Stimulated activated CD4-positive, alpha-beta T cell treated with anti-CD3 and anti-CD28 coated beads, Interleukin-4, amount 100 ng/mL, for 24 hours (primary cell): ENCODE data around the gene ARMC3.
A peak's percentile ranks its signal among the peaks of the same experiment; 100 is the strongest.
"Not testable (repeated sequence)": the region's sequence is repeated elsewhere in the genome, so short reads cannot be mapped to it uniquely, and the experiment has no call there.

ENCODE experiments used
- DNase-seq: peaks from one replicate; pipeline ENCODE4 v3.0.0-alpha.2; 2020

Gene ARMC3, protein sequence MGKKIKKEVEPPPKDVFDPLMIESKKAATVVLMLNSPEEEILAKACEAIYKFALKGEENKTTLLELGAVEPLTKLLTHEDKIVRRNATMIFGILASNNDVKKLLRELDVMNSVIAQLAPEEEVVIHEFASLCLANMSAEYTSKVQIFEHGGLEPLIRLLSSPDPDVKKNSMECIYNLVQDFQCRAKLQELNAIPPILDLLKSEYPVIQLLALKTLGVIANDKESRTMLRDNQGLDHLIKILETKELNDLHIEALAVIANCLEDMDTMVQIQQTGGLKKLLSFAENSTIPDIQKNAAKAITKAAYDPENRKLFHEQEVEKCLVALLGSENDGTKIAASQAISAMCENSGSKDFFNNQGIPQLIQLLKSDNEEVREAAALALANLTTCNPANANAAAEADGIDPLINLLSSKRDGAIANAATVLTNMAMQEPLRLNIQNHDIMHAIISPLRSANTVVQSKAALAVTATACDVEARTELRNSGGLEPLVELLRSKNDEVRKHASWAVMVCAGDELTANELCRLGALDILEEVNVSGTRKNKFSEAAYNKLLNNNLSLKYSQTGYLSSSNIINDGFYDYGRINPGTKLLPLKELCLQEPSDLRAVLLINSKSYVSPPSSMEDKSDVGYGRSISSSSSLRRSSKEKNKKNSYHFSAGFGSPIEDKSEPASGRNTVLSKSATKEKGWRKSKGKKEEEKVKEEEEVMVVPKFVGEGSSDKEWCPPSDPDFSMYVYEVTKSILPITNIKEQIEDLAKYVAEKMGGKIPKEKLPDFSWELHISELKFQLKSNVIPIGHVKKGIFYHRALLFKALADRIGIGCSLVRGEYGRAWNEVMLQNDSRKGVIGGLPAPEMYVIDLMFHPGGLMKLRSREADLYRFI

DNA sequence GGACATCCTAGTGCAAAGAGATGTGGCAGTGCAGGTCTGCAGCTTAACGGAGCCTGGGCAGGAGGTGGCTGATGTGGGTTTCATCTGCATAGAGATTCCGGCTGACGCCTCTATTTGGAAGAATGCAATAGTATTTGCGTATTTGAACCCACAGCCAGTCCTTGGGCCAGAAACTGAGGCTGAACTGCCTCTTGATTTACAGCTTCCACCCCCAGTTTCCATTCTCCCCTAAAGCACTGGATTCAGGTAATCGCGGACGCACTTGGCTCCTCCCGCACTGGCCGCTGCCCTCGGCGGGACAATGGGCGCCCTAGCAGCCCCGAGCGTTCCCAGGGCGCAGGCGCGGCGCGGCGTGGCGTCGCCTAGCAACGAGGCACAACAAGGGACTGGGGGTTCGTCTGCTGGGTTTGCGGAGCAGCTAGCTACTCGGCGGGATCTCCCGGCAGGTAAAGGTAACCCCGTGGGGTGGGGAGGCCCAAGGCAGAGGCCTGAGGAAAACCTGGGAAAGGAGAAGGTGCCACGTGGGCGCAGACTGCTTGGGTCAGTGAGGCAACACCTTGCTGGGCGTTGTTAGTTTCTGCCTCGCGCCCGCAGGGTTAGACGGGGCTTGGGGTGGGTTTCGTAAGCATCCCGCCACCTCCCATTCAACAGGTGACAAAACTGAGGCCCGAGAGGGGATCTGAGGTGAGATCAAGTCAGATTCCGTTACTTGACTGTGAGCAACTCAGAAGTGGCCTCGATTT is at the start of gene ARMC3:
ARMC3 (plus strand) TSS at position 393 of the 743 bp plus-strand sequence. CDS start 3,944 bp downstream, outside the sequence.
- peak; percentile 64 for DNase-seq

DNA sequence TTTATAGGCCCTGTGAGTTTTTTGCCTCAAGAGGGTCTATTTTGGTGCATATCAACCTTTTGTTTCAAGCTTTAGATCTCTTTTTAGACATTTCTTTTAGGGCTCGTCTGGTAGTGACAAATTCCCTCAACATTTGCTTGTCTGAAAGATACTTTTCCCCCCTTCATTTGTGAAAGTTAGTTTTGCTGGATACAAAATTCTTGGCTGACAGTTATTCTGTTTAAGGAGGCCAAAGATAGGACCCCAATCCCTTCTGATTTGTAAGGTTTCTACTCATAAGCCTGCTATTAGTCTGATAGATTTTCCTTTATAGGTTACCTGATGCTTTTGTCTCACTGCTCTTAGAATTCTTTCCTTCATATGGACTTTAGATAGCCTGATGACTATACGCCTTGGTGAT is 36.1 kb upstream of the ARMC3 start:
- DNase-seq, result no peak

DNA sequence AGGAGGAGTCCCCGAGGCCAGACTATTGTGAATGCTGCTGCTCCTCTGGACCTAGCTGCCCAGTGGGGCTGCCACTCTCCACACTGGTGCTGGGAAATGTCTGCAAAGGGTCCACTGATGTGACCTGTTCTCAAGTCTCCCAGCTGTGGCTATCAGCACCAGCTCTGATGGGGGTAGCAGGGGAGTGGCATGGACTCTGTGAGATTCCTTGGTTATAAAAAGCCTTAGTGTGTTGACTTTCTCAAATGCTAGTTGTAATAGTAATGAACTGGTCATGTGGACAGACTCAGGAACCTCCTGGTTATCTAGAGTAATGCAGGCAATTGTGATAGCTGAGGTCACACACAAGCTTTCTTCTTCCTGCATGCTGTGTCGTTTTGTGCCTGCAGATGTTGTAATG is 34.1 kb upstream of the ARMC3 start:
- DNase-seq, result no peak

DNA sequence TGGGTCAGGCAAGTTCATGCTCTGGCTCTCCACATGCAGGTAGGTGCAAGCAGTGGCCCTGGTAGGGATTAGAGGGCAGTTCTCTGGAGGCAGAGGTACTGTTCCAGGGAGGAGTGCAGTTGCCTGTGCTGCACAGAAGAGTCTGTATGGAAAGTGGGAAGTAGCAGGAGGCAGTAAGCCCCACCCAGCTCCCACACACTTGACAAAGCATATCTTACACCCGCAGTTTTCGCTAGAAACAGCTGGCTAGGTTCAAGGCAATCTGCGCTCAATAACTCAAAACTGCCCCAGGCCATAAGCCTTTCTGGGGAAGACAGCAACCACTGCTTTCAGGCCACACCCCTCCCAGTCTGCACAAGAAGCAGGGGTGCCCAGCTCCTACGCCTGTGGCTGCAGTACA is 33.1 kb upstream of the ARMC3 start:
- DNase-seq, result no peak

DNA sequence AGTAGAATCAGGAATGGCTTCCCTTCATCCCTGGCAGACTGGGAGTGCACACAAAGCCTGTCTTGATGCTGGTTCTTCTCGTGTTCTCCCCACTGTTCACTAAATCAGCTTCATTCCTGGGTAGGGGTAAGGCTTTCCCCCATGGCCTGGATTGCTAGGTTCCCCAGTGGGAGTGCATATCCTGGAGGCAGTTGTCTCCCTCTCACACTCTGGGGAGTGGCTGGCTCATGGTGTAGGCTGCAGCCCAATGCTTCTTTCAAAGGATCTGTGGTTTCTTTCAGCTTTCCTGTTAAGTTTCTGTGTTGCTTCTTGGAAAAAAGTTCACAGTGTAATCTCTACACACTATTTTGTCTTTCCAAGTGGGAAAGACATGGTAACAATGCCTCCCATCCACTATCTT is 32.6 kb upstream of the ARMC3 start:
- no peak for DNase-seq

DNA sequence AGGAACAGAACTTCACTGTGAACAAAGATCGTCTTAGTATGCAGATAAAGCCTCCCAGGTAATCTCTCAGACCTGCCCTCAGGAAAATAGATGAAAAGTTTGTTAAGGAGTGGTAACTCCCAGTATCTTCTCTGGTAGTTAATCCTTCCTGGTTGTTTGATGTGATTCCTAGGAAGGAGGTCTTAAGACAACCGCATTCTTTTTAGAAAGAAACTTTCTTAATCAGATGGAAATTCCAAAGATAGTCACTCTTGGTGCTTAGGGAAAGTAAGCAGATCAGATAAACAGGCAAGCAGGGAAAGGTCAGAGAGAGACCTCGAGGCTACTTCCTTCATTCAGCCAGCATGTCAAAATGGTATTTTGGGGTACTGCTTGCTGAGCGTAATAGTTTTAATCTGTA is 30.5 kb upstream of the ARMC3 start:
- DNase-seq, result no peak

DNA sequence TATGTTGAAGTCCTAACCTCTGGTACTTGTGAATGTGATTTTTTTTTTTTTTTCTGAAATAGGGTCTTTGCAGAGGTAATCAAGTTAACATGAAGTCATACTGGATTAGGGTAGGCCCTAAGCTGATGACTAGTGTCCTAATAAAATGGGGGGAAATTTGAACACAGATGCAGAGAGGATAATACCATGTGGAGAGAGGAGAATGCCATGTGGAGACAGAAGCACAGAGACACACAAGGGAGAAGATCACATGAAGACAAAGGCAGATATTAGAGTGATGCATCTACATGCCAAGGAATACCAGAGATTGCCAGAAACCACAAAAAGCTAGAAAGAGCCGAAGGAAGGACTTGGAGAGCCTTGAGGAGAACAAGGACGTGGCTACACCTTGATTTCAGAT is 28.5 kb upstream of the ARMC3 start:
- DNase-seq, result no peak

DNA sequence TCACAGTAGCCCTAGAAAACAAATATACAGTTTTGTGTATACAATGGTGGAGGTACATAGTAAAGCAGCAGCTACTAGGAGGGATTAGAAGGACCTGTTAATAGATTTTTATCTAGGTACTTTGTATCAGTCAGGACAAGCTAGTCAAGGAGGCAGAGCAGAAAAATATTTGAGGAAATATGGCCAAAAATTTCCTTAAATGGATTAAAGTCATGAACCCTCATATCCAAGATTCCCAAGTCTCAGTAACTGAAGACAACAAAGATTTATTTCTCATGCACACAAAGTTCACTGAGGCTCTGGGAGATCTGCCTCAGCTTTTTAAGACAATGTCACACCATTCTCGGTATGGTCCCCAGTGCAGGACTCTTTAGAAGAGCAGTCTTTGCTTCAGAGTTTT is 28.1 kb upstream of the ARMC3 start:
- DNase-seq, result no peak

DNA sequence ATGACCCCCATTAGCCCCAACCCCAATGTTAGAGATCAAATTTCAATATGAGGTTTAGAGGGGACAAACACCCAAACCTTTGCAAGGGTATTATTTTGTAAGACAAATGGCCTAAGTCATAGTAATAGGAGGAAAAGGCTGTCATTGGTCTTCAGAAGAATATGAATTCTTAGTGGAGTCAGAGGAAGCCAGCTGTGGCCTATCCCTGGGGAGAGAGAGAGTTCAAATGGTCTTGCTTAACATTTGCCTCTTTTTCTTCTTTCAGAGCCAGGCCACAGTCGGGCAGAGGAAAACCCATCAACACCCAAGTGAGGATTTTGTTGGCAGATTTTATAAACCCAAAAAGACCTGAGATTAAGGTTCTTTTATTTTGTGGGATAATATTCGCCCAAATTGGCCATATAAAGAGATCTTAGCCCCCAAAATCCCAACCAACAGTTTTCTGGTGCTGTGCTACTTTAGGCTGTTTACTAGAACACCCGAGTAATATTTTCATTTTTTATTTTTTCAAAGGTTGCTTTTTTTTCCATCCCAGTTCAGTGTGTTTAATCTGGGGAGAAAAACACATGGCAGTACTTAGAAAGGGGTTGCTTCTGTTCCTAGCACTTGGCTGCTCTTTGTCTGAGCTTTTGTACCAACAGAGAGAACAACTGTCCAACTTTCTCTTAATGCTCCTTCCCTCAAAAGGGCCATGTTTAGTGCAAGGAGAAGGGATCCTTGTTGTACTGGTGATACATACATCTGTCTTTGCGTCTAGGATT is 26.8 kb upstream of the ARMC3 start:
- DNase-seq, result no peak

DNA sequence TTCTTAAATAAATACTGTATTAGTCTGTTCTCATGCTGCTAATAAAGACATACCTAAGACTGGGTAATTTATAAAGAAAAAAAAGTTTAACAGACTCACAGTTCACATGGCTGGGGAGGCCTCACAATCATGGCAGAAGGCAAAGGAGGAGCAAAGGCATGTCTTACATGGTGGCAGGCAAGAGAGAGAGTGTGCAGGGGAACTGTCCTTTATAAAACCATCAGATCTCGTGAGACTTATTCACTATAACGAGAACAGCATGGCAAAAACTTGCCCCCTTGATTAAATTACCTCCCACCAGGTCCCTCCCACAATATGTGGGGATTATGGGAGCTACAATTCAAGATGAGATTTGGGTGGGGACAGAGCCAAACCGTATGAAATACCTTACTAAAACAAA is 25.7 kb upstream of the ARMC3 start:
- DNase-seq, result not testable (repeated sequence)

DNA sequence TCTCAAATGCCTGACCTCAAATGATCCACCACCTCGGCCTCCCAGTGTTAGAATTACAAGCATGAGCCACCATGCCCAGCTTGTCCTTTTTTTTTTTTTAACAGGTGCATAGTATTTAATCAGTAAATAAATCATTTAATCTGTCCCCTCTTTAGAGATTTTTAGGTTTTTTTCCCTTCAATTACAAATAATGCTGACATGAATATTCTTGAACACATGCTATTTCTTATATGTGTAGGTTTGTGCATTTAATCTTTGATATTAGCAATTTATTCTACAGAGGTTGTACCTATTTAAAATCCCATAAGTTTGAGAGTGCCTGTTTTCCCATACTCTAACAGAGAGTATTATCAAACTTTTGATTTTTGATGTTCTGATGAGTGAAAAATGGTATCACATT is 24.2 kb upstream of the ARMC3 start:
- no peak for DNase-seq

DNA sequence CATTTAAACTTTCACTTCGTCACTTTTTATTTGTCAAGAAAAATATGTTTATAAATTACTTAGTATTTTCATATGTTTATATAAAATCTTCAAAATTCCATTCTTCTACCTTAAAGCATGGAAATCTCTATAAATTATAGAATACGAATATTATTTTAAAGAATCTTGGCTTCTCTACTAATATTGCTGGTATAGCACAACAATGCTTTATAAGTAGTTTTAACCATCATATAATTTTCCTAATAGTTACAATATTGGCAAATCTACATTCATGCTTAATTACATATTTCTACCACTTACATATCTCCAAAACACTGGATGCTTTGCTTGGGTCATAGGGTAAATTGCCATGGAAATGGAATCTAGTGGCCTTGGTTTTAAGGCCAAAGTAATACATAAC is 21.1 kb upstream of the ARMC3 start:
- DNase-seq, result no peak

DNA sequence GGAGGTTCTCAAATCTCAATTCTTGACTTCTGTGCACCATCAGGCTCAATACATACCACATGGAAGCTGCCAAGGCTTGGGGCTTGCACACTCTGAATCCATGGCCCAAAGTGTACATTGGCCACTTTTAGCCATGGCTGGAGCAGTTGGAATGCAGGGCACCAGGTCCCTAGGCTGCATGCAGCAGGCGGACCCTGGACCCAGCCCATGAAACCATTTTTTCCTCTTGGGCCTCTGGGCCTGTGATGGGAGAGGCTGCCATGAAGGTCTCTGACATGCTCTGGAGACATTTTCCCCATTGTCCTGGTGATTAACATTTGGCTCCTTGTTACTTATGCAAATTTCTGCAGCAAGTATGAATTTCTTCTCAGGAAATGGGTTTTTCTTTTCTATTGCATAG is 19.0 kb upstream of the ARMC3 start:
- no peak for DNase-seq

DNA sequence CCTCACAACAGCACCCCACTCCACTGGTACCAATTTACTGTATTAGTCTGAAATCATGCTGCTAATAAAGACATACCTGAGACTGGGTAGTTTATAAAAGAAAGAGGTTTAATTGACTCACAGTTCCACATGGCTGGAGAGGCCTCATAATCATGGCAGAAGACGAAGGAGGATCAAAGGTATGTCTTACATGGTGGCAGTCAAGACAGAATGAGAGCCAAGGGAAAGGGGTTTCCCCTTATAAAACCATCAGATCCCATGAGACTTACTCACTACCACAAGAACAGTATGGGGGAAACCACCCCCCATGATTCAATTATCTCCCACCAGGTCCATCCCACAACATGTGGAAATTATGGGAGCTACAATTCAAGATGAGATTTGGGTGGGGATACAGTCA is 18.2 kb upstream of the ARMC3 start:
- not testable (repeated sequence) for DNase-seq

DNA sequence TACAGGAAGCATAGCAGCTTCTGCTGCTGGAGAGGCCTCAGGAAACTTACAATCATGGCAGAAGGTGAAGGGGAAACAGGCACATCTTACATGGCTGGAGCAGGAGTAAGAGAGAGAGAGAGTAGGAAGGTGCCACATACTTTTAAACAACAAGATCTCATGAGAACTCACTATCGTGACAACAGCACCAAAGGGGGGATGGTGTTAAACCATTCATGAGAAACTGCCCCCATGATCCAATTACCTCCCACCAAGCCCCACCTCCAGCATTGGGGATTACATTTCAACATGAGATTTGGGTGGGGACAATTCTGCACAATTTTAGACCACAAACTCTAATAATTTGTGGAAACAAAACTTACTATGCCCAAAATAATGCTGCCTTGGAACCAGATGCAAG is 16.8 kb upstream of the ARMC3 start:
- no peak for DNase-seq

DNA sequence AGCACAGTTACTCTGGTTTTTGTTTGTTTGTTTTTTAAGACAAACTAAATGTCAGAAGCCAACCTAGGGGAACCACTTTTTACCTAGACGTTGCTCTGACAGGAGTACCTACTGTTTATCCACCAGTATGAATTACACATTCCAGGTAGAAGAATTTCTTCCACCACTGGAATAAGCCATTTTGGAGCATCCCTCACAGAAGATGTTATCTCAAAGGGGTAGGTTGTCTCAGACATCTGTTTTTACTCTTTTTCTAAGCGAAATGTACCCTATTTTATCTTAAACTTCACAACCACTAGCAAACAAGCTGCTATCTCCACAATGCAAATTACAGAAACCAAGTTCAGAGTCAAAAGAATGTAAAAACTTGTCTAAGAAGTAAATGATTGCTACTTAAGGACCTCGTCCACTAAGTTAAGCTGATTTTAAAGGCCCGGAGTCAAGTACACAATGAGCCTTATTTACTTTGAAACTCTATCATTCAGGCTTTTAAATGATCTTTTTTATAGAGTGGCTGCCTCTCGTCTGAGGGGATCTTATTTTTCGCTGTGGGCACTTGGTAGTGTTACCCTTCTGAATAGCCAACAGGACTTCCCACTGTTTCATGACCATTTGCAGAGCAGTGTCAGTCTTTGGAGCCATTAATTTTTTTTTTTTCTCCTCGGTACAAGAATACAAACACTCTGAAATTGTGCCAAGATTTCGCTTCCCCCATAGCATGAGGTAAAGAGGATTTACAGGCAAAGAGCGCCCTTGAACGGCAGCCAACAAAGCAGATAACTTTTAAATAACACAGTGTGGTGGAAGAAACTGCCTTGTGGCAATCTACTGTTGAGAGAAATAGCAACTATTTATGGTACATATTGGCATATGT is 15.7 kb upstream of the ARMC3 start:
- no peak for DNase-seq

DNA sequence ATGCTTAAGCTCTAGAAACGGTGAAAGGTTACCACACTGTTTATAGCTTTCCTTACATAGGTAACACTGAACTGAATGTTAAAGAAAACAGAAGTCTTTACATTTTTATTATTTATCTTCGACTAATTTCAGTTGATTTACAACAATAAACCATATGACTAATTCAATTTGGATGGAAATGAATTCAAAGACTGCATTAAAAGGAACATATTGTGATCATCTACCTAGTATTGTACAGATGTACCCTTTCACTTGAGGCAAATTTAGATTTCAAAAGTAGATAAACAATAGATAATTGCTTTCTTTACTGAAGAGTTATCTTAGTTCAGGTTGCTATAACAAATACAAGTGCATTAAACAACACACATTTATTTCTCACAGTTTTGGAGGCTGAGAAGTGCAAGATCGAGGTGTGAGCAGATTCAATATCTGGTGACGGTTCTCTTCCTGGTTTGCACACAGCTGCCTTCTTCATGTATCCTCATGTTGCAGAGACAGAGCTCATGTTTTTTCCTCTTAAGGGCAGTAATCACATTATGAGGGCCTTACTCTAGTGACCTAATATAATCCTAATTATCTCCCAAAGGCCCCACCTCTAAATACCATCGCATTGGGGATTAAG is 15.0 kb upstream of the ARMC3 start:
- DNase-seq, result no peak

DNA sequence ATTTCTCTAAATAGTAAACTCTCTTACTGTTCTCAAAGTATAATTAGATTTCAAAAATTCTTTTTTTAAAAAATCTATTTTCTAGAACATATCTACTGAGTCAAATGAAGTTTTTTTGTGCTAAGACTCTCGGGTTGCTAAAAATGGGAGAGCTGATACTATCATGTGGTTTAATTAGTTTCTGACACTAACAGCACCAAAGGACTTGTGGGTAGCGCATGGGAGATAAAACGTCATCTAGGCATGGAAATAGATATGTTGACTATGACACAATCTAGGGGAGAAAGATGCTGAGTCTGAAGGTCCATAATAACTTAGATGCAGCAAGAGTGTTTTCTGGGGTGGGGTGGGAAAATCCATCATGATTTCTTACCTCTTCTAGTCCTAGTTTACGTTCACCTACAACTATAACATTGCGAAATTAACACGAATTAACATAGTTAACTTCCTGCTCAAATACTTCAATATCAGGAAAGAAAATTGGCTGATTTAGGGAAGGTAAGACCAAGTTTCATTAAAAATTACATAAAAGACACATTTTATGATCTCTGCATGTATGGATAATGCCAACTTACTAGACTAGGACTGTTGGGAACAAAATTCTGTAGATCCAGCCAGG is 14.3 kb upstream of the ARMC3 start:
- no peak for DNase-seq

DNA sequence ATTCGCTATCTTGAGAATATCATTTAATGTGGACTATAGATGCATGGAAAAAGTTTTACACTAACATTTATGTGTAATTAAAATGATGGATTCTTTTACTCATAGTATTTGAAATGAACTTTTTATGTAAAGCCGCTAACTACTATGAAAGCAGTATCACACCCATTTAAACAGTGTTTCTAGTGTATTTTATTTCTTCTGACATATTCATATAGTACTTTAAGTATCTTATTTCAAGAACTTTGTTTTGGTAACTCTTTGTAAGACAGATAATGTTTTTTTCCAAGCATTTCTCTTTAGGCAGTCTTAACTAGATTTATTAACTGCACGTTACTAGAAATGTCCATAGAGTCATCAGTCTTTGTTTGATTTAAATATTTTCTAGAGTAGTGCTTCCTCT is 12.5 kb upstream of the ARMC3 start:
- DNase-seq, result no peak

DNA sequence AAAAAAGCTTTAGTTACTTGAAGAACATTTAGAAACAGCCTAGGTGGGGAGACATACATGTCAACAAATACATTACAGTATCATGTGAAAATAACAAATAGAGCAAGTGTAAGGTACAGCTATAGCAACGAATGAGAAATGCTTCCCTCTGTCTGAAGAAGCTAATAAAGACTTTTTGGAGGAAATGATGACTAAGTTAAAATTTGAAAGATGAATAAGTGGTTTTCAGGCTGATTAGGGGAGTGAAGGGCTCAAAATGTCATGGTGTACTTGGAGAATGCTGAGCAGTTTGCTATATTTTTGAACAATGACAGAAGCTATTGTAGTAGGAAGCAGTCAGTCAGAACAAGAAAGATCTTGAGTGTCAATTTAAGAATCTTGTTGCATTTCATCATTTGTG is 2.8 kb upstream of the ARMC3 start:
- no peak for DNase-seq

DNA sequence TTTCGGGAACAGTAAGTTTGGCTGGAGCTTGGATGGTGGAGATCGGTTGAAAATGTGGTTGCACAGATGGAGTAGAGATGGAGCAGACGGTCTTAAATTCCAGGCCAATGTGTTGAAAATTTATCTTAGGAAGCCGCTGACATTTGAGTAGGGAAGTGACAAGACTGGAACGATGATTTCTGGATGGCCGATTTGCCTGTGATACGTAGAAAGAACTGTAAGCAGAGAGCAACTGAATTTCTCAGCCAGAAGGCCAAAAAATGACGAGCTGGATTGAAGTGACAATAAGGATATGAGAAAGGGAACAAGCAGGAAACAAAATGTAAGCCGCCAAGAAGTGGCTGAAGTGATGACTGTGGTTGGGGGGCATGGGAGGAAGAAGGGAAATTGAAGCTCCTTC is 687 bp upstream of the ARMC3 start:
- no peak for DNase-seq
